Measurements from ENCODE around the gene CDK10. TPM values are rescaled to one million over a fixed set of nuclear protein-coding genes. Genes with fewer than 3 reads are reported as not detected.

CDK10 gene
- total RNA-seq, 1 experiment from 2014 or later = 98.0 TPM

- no TSS peak for BruUV-seq (replicated peaks)
- CTCF ChIA-PET = no interaction called here
- peaks cover 27% of the 10 kb centered on the region for H3K36me3 ChIP-seq (ENCODE audit: insufficient read depth, low read length, poor library complexity, severe bottlenecking)
- intact Hi-C loops (cut with micrococcal nuclease; ENCODE audit: unreplicated experiment) = no loop called here
- no peak overlapping the region for H3K4me3 ChIP-seq (ENCODE audit: low read depth, low read length, poor library complexity, severe bottlenecking)
- no peak overlapping the region for H3K27ac ChIP-seq (ENCODE audit: low read depth, low read length, poor library complexity, severe bottlenecking)
- no peaks in the 10 kb centered on the region for H3K27me3 ChIP-seq (replicated peaks; ENCODE audit: insufficient read depth, low read depth, low read length, poor library complexity)
- POLR2A ChIA-PET (ENCODE audit: low non-redundant PET) = no interaction called here
- TF ChIP-seq CTCF (conservative IDR thresholded peaks at IDR 0.05; ENCODE audit: low read depth, low read length) = no peak
- TF ChIP-seq EZH2 (IDR thresholded peaks at IDR 0.05; ENCODE audit: borderline replicate concordance, low read depth, low read length, poor library complexity, severe bottlenecking) = no peak
- peaks cover 8% of the 10 kb centered on the region for H3K4me1 ChIP-seq (ENCODE audit: insufficient read depth, low read length, poor library complexity, severe bottlenecking)
- DNase-seq (ENCODE audit: low spot score) = no peak
- no peaks in the 10 kb centered on the region for H3K9me3 ChIP-seq (ENCODE audit: low read depth, low read length, poor library complexity, severe bottlenecking)
Measured at GRCh38 chr16:89717688-89718505, 31.4 kb downstream of the CDK10 start.

GRCh38 chr16:89720551-89720812, 34.0 kb downstream of the CDK10 start:
- POLR2A ChIA-PET (ENCODE audit: low non-redundant PET) = no interaction called here
- intact Hi-C loops (cut with micrococcal nuclease; ENCODE audit: unreplicated experiment) = no loop called here
- DNase-seq (ENCODE audit: low spot score) = no peak
- TF ChIP-seq CTCF (conservative IDR thresholded peaks at IDR 0.05; ENCODE audit: low read depth, low read length) = no peak
- TF ChIP-seq EZH2 (IDR thresholded peaks at IDR 0.05; ENCODE audit: borderline replicate concordance, low read depth, low read length, poor library complexity, severe bottlenecking) = no peak
- BruUV-seq (replicated peaks) = no TSS peak
- Histone ChIP-seq H3K9me3 (ENCODE audit: low read depth, low read length, poor library complexity, severe bottlenecking) (no peaks in the 10 kb centered on the region), H3K27ac (ENCODE audit: low read depth, low read length, poor library complexity, severe bottlenecking) (peak overlapping the region; percentile 93), H3K36me3 (ENCODE audit: insufficient read depth, low read length, poor library complexity, severe bottlenecking) (peaks cover 32% of the 10 kb centered on the region), H3K27me3 (replicated peaks; ENCODE audit: insufficient read depth, low read depth, low read length, poor library complexity) (no peaks in the 10 kb centered on the region), H3K4me3 (ENCODE audit: low read depth, low read length, poor library complexity, severe bottlenecking) (peak overlapping the region; percentile 96), H3K4me1 (ENCODE audit: insufficient read depth, low read length, poor library complexity, severe bottlenecking) (peaks cover 17% of the 10 kb centered on the region)
- CTCF ChIA-PET = no interaction called here

- DNase-seq (ENCODE audit: low spot score) = peak; percentile 88
- POLR2A ChIA-PET (ENCODE audit: low non-redundant PET) = no interaction called here
- CTCF ChIA-PET = no interaction called here
- intact Hi-C loops (cut with micrococcal nuclease; ENCODE audit: unreplicated experiment) = no loop called here
- H3K9me3 ChIP-seq (ENCODE audit: low read depth, low read length, poor library complexity, severe bottlenecking) = no peaks in the 10 kb centered on the region
- peak within 1 kb of the TSS; percentile 96 for H3K4me3 ChIP-seq (ENCODE audit: low read depth, low read length, poor library complexity, severe bottlenecking)
- no TSS peak for BruUV-seq (replicated peaks)
- peaks cover 17% of the 10 kb centered on the region for H3K4me1 ChIP-seq (ENCODE audit: insufficient read depth, low read length, poor library complexity, severe bottlenecking)
- H3K36me3 ChIP-seq (ENCODE audit: insufficient read depth, low read length, poor library complexity, severe bottlenecking) = peaks cover 36% of the 10 kb centered on the region
- H3K27ac ChIP-seq (ENCODE audit: low read depth, low read length, poor library complexity, severe bottlenecking) = peak within 1 kb of the TSS; percentile 93
- no peak for TF ChIP-seq CTCF (conservative IDR thresholded peaks at IDR 0.05; ENCODE audit: low read depth, low read length)
- TF ChIP-seq EZH2 (IDR thresholded peaks at IDR 0.05; ENCODE audit: borderline replicate concordance, low read depth, low read length, poor library complexity, severe bottlenecking) = no peak
- no peaks in the 10 kb centered on the region for H3K27me3 ChIP-seq (replicated peaks; ENCODE audit: insufficient read depth, low read depth, low read length, poor library complexity)
Measured at GRCh38 chr16:89720813-89721545, 34.5 kb downstream of the CDK10 start, which contains the start of the genes VPS9D1 and ZNF276. Gene VPS9D1 (minus strand): TSS chr16:89720898. CDS start chr16:89720861, 37 bp downstream. Gene ZNF276 (plus strand): TSS chr16:89721537. CDS start chr16:89721641, 104 bp downstream.

All from A673 (cell line).